Right ventricle myocardium inferior (tissue), 1 donor: Measurements from ENCODE around the gene PRDM15. TPM values are rescaled to one million over a fixed set of nuclear protein-coding genes. Genes with fewer than 3 reads are reported as not detected.
A peak's percentile ranks its signal among the peaks of the same experiment; 100 is the strongest.

ENCODE experiments used
- ATAC-seq: fragments of 200-7000 bp; cut with Tn5 transposase; one replicate; pipeline ENCODE4 v1.9.1; 2020; ENCODE audit warnings: mild to moderate bottlenecking, moderate library complexity
- DNase-seq: peaks from one replicate; pipeline ENCODE4 v3.0.0; 2021; ENCODE audit errors: missing footprints
- intact Hi-C: fragments of 100-400 bp; cut with DNase I; formaldehyde crosslinking; loops from one replicate; pipeline ENCODE4 v1.11.0; 2022
- total RNA-seq: library from RNA; stranded (reverse); fragmentation: NEBNext Ultra II Directional; extraction: Animal tissue kit (Norgen Biotek cat#: 25700); gene quantifications from one replicate; pipeline ENCODE4 v1.2.1, GENCODE V29; 2021
- donor health status: DM: no; HTN: yes; CAD: no; lungs with severe emphysema.

Gene PRDM15
- total RNA-seq, 1 donor from 2014 or later = 4.6 TPM

DNA sequence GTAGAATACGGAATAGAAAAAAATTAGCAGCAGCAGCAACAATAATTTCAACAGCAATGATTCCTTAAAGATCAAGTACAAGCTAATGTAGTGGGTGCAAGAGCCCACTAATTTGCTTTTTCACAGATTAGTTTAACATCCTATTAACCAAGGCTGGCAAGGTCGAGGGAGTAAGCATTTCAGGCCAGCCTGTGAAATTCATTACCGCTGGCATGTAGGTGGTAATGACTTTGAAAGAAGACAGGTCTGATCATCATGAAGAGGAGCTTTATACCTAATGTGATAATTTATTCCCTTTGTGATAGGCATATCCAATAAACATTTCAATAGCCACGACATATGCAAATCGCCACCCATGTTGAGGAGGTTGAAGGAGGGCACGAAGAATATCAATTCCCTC lies 11.2 kb upstream of the PRDM15 start:
- intact Hi-C loops = no loop called here
- no peak for DNase-seq
- no peak for ATAC-seq

DNA sequence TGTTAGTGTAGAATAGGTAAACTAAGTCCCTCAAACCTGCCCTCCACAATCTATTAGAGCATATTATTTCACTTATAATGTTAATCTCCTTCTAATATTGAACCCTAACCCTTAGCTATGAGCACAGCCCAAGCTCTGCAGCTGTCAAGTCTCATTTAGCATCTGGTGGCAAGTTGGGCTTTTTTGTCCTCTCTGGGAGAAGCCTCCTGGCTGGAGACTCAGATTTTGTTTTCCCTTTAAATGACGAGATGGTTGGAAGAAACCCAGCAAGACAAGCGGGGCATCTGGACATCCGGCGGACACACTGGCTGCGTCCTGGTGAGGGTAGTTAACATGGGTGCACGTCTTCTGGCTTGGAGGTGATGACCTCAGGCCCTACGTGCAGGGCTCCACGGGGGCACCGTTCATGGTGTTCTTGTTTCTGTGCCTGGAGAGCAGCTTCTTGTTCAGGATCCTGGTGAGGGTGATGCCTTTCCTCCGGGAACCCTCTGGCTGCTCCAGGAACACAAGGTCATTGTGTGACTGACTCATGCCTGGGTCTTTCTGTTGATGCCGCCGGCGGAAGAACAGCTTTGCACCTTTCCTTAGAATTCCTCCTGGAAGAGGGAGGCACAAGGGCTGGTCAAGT lies 9.7 kb upstream of the PRDM15 start:
- peak; percentile 40 for ATAC-seq
- intact Hi-C loops = no loop called here
- DNase-seq = no peak

DNA sequence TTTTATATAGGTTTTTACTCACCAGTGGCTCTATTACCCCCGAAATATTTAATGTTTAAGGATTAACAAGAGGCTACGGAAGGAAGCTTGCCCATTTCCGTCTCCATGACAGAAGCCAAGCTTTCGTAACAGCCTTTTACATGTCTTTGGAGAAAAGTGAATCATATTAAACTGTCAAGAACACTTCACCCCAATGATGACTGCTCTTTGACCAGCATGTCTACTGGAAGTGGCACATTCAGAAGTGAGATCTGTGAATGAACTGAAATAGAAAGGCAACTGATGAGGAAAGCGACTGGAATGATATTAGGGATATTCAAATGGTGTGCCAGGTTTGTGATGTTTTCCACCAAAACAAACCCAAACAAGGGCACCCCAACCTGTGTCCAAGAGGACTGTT lies 8.5 kb upstream of the PRDM15 start:
- intact Hi-C loops = no loop called here
- DNase-seq (no peak), ATAC-seq (no peak)

DNA sequence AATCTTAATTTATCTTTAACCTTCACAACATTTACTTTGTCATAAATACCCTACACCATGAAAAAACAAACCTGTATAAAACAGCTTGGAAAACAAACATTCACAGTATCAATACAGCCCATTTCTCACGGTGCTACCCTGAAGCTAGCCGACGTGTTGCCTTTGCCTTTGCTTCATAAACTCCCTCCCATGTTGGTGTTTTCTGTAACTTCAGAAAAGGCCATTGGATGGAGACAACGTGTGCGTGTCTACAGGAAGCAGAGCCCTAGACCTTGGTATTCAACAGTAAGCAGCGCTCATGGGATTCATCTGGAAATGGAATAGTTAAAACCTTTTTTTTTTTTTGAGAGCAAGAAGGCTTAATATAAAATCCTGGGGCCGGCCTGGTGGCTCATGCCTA lies 7.2 kb upstream of the PRDM15 start:
- intact Hi-C loops = no loop called here
- ATAC-seq = no peak
- DNase-seq = no peak

DNA sequence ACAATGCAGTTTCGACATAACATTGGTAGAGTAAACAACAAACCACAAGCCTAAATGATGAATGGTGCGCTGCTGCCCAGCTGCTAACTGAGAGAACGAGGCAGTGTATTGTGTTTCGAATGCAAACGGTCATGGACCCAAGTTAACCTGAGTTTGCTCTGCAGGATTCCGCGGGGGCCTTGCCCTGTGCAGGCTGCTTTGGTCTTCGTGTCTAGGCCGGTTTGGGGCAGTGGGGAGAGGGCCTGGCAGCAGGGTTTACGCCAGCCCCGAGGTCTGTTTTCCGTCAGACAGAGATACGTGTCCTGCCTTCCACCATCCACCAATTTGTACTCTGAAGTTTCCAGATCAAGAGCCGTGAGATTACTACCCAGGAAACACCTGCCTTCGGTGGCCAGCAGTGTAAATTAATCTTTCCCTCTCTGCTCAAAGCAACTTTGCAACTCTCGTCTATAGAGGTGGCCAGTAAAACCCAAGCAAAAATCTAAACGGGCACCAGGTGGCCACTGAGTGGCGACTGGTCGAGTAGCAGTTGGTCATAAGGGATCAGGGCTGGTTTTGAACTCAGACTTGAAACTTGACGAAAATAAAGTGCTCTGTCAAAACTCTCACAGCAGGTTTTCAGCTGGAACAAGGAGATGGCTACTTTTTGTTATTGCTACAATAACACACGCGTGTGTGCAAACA lies 6.3 kb upstream of the PRDM15 start:
- no peak for ATAC-seq
- intact Hi-C loops = no loop called here
- no peak for DNase-seq

DNA sequence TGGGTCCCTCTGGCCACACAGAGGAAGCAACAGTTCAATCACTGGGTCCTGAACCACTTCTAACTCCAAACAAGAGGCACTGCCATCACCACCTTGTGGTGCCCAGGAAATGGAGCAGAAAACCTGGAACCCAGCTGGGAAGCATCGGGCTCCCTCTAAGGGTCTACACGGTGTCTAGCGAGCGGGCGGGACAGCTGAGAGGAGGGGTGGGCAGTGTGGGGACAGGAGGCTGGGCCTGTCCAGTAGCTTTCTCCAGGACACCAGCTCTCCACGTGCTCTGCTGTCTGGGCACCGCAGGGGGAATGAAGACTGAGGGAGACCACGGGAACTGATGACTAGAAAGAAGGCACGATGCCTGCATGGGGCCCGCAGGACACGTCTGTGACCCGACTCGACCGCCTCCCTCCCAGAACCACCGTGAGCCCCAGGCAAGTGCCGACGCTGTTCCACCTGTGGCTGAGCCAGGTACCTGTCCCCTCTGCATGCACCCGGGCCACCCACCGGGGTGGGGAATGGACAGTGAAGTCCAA lies 5.4 kb upstream of the PRDM15 start:
- DNase-seq (no peak), ATAC-seq (no peak)
- intact Hi-C loops = no loop called here

DNA sequence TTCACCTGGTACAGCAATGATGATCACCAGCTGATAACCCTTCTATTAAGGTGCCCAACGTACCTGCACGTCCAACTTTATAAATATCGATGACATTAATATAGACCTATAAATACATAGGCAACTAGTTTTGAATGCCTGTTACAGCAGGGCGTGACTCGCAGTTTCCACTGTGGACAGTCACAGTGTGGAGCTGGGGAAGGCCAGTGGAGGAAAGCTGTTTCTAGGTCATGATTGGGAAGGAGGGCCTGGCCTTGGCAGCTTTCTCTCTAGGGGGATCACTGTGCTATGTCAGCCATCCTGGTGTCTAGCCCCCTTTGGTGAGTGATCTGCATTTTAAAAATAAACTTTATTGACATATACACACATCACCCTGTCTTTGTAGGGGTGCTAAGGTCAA lies 4.4 kb upstream of the PRDM15 start:
- intact Hi-C loops = no loop called here
- ATAC-seq (no peak), DNase-seq (no peak)

DNA sequence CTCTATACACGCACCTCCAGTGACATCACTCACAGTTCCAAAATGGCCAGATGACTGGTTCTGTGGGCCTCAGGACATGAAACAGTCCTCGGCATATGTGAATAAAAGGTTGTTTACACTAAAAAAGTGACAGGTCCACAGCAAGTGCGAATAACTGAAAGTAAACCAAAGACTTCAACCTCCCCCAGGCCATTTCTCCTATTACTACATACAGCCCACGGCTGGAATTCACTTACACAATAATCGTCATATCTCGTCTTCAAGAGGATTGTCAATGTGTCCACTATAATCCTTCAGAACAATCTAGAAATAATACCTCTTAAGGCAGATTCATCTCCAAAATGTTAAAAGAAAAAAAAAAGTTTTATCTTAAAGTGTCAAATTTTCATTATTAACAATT lies 1.9 kb upstream of the PRDM15 start:
- intact Hi-C loops = no loop called here
- ATAC-seq (no peak), DNase-seq (no peak)

DNA sequence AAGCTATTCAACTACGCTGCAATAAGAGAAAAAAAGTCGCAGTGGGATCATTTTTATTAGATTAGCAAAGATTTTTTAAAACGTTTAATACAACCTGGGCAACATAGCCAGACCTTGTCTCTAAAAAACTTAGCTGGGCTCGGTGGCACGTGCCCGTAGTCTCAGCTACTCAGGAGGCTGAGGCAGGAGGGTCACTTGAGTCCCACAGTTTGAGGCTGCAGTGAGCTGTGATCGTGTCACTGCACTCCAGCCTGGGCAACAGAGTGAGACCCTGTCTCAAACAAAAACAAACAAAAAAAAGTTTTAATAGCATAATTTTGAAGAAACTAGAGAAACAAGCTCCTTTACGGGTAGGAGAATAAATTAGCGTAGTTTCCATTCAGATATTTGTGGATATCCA lies 1.0 kb upstream of the PRDM15 start:
- intact Hi-C loops = no loop called here
- DNase-seq (no peak), ATAC-seq (no peak)

DNA sequence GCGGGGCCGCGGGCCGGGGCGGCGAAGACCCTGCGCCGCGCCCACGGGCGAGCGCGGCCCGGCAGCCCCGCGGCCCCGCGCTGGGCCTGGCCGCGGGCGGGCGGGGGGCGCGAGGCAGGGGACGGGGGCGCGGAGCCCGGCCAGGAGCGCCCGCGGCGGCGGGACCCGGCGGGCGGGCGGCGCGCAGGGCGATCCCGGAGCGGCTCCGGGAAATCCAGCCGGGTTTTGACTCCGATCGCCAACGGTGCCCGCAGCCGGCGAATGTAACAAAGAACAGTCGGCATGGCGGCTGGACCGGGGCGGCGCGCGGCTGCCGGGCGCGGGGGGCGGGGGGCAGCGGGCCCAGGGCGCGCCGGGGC lies 334 bp downstream of the PRDM15 start:
- ATAC-seq = peak; percentile 49
- intact Hi-C loops = loop anchor here (2.0 to 10.0 kb wide), 3 partner anchors 130 to 264 kb away; no protein-coding TSS in a partner anchor
- peak; percentile 92 for DNase-seq

DNA sequence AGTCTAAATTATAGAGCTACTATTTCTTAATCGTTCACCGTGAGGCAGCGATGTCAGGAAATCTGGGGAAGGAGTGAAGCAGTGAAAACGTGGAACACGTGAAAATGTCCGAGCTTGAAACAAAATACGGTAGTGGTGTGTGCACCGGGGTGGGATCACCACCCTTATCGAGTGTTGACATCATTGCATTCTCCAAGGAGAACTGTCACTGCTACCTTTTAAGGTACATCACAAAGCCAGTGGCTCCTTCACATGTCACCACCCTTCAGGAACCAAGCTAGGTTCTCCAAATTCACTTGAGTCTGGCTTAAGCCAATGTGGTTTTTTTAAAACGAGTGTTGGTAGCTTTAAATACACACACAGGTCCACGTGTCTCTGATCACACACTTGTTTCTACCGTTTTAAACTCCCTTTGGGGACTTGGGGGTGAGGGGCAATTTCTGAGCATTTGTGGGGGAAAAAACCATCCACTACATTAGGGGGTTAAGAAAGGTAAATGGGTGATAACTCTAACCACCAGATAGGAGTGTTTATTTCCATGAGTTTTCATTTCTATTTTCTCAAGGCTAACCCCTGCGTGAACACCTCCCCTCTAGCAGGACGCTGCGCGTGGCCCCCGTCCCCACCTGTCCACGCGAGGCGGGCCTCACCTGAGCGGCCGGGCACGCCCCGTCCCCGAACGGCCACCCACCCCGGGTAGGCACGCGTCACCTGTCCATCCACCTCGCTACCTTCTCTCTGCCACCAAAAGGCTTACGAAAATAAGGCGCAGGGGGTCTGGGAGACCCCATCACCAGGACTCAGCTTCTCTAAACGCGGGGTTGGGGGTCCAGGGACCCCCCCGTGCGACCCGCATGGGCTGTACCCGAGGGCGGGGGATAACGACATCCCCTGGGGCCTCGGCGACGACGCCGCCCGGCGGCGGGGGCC lies 978 bp downstream of the PRDM15 start:
- ATAC-seq (no peak), DNase-seq (no peak)
- intact Hi-C loops = loop anchor here (2.0 to 10.0 kb wide), 3 partner anchors 131 to 263 kb away; no protein-coding TSS in a partner anchor

DNA sequence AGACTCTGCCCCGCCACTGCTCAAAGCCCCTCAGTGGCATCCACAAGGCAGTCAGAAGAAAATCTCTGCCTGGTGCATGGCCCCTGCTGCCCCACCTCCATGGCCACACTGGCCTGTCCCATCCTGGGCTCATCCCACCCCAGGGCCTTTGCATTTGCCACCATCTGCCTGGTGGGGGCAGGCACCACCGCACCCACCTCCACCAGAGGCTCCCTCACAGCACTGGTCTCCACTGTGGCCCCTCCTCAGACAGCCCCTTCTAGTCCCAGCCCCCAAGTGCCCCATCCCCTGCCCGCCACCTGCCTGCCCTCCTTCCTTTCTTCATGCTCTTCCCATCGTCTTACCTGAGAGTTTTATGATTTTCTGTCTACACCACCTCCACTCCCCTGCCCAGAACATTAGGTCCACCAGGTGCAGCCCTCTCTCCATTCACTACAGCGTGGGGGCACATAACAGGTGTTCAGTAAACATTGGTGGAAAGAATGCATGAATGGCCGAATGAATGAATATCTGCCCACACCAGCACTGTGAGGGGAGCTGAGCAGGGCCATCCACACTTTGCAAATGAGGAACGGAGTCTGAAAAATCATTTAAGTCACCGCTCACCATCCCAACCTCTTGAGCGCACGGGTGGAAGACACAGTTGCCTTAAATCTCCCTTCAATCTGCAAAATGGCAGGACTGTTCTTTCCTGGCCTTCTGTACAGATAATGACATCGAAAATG lies 2.1 kb downstream of the PRDM15 start:
- DNase-seq (no peak), ATAC-seq (no peak)
- intact Hi-C loops = loop anchor here (5.0 to 10.0 kb wide), 2 partner anchors 230 to 262 kb away; no protein-coding TSS in a partner anchor

DNA sequence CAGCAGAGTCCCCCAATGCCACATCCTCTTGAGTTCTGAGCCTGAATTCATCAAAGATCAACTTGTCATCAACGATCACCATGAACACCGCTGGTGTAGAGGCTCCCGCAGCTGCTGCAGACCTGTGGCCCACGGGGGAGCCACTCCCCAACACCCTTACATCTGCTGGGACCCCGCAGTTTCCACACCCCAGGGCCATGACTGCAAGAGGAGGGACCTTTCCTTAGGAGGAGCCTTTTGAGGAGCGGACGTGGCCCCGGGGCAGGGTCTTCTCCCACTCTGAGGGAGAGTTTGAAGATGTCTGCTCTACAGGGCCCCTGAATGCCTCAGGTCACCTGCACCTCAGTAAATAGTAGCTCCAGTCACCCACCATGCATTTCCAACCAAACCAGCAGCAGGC lies 2.7 kb downstream of the PRDM15 start:
- intact Hi-C loops = loop anchor here (5.0 to 10.0 kb wide), 2 partner anchors 231 to 262 kb away; no protein-coding TSS in a partner anchor
- ATAC-seq (no peak), DNase-seq (no peak)

DNA sequence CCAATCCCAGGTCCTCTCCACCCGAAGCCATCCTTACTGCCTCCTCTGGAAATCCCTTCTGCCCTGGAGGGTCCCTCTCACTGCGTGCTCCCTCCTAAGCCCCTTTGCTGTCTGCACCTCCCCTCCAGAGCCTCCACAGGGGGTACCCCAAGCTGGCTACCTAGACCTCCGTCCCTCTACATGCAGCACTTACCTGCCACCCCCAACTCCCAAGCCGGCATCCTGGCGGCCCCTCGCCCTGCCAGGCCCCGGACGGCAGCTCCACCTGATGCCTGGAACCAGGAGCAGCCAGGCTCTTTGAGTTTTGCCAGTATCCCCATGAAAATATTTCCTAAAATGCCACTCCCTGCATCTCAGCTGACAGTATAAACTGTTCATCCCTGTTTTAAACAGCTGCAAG lies 4.1 kb downstream of the PRDM15 start:
- intact Hi-C loops = loop anchor here (5.0 to 10.0 kb wide), 2 partner anchors 232 to 260 kb away; no protein-coding TSS in a partner anchor
- ATAC-seq = no peak
- DNase-seq = no peak

DNA sequence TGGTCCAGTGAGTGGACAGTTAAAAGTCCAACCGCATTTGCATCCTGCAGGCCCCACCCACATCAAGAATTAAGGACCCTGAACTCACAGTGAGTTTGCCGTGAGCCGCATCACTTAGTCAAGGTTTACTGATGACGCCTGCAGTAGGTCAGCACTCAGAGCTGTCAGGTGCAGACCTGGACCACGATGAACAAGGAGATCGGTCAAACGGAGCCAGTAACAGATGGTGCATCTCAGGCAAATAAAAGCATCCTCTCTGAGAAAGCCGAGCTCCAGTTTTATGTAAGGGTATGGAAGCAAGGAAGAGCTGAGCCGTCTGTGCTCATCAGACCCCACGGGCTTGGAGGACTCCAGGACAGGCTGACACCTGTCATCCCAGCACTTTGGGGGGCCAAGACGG lies 4.5 kb downstream of the PRDM15 start:
- DNase-seq (no peak), ATAC-seq (no peak)
- intact Hi-C loops = loop anchor here (5.0 to 10.0 kb wide), 2 partner anchors 233 to 260 kb away; no protein-coding TSS in a partner anchor

DNA sequence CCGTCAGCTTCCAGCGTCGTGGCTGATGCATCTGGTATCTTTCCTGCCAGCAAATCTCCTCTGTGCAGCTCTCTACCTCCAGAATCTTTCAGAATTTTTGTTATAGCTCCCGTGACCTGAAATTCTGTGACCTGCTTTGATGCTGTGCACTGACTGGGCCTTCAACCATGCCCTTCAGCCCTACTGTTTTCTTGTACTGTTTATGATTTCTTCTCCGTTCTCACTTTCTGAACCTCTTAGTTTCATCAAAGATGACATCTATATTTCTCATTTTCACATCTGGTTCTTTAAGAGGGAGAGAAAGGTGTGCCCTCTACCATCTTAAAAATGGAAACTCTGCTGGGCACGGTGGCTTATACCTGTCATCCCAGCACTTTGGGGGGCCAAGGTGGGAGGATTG lies 5.7 kb downstream of the PRDM15 start:
- no peak for DNase-seq
- intact Hi-C loops = loop anchor here (10.0 kb wide), 1 partner anchor 259 kb away; no protein-coding TSS in a partner anchor
- ATAC-seq = no peak

DNA sequence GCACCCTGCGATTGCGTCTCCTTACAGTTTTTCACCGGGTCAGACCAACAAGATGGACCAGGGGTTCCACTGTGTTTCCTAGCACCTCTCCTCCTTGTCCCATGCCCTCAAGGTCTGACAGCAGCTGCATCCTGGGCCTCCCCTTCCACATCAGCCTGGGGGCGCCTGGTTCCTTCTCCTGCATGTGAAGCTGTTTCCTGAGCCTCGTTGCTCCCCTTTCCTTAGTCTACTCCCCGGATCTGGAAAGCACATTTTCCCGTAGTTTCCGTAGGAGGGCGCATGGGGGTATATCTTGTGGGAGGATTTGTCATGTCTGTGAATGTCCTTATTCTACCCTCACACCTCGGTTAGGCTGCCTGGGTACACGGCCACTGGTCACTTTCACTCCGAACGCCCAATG lies 6.1 kb downstream of the PRDM15 start:
- intact Hi-C loops = loop anchor here (10.0 kb wide), 1 partner anchor 258 kb away; no protein-coding TSS in a partner anchor
- DNase-seq = no peak
- ATAC-seq = no peak

DNA sequence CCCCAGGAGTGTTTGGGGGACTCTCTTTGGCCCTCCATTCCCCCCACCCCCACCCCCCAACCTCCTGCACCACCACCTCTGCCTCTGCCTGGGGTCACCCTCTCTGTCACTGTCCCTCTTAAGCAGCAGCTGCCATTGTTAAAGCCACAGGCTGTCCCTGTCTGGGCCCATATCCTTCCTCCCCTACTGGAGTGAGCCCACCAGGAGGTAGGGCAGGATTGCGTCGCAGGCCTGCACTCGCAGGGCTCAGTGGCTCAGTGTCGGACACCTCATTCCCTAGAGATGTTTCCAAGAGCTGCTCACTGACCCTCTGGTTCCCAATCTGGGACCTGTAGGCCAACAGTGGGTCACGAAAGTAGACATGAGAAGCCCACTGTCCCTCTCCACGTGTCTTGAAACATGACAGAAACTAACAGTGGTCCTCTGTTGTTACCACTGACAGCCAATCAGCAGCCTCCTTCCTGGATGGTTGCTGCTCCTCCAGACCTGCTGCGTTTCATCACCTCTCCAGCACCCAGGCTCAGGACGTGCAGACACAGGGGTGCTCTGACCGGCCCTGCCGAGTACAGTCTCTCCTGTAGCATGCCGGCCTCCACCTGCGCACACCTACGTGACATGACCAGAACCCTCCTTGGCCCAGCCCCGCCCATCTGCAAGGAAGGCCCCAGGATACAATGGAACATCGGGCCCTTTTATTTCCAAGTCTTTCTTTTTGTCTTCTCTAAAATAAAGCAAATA lies 7.7 kb downstream of the PRDM15 start:
- intact Hi-C loops = loop anchor here (10.0 kb wide), 1 partner anchor 257 kb away; no protein-coding TSS in a partner anchor
- no peak for ATAC-seq
- DNase-seq = no peak
